CD4-positive, alpha-beta T cell treated with Interleukin-10 for 1 hour (primary cell): ENCODE results near the gene ZNF367.

Experiments used
- DNase-seq: peaks from one replicate; pipeline ENCODE4 v3.0.0-alpha.2; 2020

ZNF367 gene

GRCh38 chr9:96418083-96418919 is at the start of gene ZNF367:
ZNF367 (minus strand) TSS chr9:96418370; CDS start chr9:96418032, 338 bp downstream.
- peak; percentile 94 for DNase-seq

- no peak for DNase-seq
Observed at GRCh38 chr9:96467784-96468183, 49.6 kb upstream of the ZNF367 start.

DNA sequence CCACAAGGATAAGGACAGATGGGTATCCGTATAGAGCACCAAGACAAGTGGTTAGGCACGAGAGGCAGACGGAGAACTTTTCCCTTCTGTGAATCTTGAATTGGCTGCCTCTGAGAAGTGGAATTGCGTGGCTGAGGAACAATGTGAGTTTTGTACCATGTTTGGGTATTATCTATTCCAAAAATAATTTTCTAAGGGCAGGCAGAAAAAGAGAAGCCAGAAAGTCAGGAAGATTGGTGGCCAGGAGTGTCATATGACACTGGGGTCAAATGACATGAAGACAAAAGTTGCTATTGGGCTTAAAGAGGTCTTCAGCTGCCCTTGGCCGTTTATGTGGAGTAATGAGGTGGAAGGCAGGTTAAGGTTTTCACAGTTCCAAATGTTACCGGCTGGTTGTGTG is 46.3 kb upstream of the ZNF367 start:
- no peak for DNase-seq

DNA sequence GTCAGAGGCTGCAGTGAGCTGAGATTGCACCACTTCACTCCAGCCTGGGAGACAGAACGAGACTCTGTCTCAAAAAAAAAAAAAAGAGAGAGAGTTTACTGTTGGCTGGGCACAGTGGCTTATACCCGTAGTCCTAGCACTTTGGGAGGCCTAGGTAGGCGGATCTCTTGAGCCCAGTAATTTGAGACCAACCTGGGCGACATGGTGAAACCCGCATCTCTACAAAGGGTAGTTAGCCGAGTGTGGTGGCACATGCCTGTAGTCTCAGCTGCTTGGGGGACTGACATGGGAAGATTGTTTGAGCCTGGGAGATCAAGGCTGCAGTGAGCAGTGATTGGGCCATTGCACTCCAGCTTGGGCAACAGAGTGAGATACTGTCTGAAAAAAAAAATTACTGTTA is 44.4 kb upstream of the ZNF367 start:
- DNase-seq: no peak

- no peak for DNase-seq
Observed at GRCh38 chr9:96461336-96461735, 43.2 kb upstream of the ZNF367 start.

GRCh38 chr9:96460882-96461281 is 42.7 kb upstream of the ZNF367 start:
- DNase-seq: no peak

- no peak for DNase-seq
Observed at GRCh38 chr9:96460470-96460869, 42.3 kb upstream of the ZNF367 start.

DNA sequence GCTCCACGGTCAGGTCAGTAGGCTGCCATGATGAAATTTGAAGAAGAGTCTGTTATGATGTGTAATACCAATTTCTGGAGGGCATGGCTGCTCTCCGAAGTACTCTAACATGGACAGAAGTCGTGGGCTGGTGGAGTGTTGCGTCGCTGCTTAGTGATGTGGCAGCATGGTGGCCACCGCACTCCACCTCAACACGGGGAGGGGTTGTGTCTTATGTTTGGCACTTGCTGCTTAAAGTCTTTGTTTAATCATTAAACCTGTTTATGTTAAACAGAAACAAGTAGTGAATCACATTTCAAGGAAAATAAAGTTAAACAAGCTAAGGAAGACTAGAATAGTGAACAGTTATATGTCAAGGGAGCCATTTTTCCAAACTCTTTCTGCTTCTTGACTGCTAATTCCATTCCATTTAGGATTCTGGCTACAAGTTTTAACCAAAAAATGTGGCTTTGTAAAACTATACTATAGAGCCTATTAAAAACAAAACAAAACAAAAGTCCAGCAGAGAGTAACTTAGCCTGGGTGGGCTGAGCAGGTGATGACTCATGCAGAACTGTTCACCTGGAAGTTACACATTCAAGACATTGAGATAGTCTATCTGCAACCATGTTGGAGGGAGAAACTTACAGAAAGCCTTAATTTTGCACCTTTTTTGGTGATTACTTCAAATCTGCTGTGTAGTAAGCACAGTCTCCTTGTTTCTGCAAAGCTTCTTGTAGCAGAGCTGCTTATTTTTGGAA is 41.3 kb upstream of the ZNF367 start:
- no peak for DNase-seq

DNA sequence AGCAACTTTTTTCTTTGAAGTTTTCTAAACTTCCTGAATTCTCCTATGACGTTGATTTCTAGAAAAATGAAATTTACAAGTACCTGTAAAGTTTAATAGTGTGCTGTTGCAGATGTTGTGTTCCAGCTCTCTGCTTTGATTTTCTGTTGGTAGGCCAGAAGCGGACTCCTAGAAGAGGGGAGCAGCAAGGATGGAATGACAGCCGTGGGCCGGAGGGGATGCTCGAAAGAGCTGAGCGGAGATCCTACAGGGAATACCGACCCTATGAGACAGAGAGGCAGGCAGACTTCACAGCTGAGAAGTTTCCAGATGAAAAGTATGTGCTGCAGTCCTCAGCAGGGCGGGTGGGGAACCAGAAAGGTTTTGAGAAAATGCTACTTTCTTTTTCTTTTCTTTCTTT is 40.1 kb upstream of the ZNF367 start:
- no peak for DNase-seq

GRCh38 chr9:96457266-96457665 is 39.1 kb upstream of the ZNF367 start:
- DNase-seq: no peak

- DNase-seq: peak; percentile 10
Observed at GRCh38 chr9:96453625-96454024, 35.5 kb upstream of the ZNF367 start.

- DNase-seq: peak; percentile 49
Observed at GRCh38 chr9:96450613-96451528, 32.7 kb upstream of the ZNF367 start.

DNA sequence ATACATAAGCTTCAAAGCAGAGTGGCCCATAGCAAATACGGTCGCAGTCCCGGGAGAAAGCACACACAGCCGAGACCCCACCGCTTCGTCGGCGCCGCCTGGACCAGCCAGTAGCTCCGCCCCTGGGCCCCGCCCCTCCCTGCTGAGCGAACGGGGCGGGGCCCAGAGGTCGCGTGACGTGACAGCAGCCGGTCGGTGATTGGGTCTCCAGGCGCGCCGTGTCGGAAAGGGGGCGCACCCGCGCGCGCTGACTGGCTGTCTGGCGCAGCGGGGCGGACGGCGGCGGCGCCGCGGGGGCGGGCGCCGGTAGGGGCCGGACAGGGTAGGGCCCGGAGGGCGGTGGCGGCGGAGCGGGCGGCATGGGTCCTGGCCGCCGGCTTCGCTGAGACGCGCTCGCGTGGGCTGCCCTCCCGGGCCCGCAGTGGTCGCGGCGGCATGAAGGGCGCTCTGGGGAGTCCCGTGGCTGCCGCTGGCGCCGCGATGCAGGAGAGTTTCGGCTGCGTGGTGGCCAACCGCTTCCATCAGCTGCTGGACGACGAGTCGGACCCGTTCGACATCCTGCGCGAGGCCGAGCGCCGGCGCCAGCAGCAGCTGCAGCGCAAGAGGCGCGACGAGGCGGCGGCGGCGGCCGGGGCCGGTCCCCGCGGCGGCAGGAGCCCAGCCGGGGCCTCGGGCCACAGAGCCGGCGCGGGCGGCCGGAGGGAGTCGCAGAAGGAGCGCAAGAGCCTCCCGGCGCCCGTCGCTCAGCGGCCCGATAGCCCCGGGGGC is 31.9 kb upstream of the ZNF367 start, which contains the start of gene HABP4:
TSS of gene HABP4 (plus strand) at position 325 of the 768 bp plus-strand sequence. CDS start at position 436, 111 bp downstream.
- peak; percentile 95 for DNase-seq

DNA sequence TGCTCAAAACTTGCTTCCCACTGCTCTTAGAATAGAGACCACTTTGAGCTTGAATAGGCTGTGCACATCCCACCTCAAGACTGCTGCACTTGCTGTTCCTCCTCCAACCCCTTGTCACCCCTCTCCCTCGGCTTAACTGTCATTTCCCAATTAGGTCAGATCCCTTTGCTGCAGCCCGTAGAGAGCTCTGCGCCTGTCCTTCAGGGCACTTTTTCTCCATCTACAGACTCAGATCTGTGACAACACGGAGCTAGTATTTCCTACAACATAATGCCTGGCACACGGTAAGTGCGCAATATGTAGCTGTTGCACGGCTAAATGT is 31.3 kb upstream of the ZNF367 start:
- DNase-seq: no peak

DNA sequence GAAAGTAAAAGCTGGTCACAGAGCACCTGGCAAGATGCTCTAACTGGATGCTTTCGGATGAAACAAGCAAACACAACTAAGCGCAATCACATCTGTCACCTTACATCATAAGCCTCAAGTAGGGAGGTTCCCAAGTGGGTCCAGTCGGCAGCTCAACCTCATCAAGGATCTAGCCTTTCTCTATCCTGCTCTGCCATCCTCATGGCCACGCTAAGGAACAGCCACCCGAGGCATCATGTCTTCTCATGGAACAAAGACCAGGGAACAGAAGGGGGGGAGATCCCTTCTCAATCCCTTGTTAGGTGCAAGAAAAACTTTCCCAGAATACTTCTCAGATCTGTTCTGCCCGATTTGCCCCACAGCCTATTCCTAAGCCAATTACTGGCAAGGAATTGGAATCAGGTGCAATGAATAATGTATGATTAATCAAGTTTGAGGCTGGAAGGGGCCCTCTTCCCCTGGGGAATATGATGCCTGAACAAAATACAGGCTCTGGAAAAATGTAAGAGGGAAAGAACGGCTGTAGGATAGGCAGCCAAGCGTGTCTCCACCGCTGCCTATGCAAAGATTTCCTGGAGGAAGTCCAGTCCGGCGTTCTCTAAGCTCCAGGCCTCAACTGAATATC is 30.5 kb upstream of the ZNF367 start:
- DNase-seq: no peak

- DNase-seq: no peak
Observed at GRCh38 chr9:96447406-96447805, 29.2 kb upstream of the ZNF367 start.

GRCh38 chr9:96442491-96442890 is 24.3 kb upstream of the ZNF367 start:
- DNase-seq: no peak

DNA sequence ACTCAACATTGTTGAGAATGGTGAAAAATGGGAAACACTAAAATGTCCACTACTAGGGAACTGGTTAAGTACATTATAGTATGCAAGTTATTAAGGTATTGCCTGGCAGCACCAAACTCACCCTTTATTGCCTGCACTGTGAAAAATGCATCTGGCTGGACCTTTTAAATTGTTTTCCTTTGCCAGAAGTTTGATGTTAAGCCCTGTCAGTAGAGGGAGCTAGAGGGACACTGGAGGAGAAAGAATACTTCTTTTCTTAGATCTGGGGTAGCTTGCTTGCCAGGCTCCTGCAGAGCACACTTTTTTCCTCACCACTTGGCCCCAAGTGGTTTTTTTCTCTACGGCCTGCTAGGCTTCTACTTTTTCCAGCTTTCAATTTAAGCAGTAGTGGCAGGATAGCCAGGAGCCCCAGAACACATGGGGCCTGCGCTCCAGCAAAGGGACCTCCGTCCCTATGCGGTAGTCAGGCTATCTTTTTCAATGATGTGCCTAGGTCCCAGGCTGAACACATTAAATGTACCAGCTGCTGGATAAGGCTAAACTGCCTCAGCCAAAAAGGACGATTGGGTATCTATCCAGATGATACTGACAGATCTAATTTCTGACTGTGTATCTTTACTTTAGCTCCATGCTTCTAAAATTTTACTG is 23.8 kb upstream of the ZNF367 start:
- DNase-seq: peak; percentile 42

GRCh38 chr9:96440671-96441199 is 22.6 kb upstream of the ZNF367 start:
- DNase-seq: no peak

GRCh38 chr9:96437454-96437853 is 19.3 kb upstream of the ZNF367 start:
- no peak for DNase-seq
